Loucy (cell line): ENCODE measurements around the gene ZNF48.

Experiments used
- EZH2phosphoT487 ChIP-seq: fragments of 200-600 bp; IDR thresholded peaks from 2 replicates; pipeline ENCODE4 v1.6.1; 2018; ENCODE audit warnings: antibody characterized with exemption, mild to moderate bottlenecking, moderate library complexity, borderline replicate concordance
- TF ChIP-seq, protein P1 (sequence below): fragments of 200-600 bp; sonication (generic); conservative IDR thresholded peaks from 2 replicates; pipeline ENCODE4 v1.5.1; 2014; ENCODE audit warnings: mild to moderate bottlenecking, antibody characterized with exemption, low read length

- TF ChIP-seq, protein P1, sequence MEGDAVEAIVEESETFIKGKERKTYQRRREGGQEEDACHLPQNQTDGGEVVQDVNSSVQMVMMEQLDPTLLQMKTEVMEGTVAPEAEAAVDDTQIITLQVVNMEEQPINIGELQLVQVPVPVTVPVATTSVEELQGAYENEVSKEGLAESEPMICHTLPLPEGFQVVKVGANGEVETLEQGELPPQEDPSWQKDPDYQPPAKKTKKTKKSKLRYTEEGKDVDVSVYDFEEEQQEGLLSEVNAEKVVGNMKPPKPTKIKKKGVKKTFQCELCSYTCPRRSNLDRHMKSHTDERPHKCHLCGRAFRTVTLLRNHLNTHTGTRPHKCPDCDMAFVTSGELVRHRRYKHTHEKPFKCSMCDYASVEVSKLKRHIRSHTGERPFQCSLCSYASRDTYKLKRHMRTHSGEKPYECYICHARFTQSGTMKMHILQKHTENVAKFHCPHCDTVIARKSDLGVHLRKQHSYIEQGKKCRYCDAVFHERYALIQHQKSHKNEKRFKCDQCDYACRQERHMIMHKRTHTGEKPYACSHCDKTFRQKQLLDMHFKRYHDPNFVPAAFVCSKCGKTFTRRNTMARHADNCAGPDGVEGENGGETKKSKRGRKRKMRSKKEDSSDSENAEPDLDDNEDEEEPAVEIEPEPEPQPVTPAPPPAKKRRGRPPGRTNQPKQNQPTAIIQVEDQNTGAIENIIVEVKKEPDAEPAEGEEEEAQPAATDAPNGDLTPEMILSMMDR, result no peak
- TF ChIP-seq EZH2phosphoT487, result no peak
Observed at GRCh38 chr16:30381291-30382041, 13.8 kb upstream of the ZNF48 start.
